Cardiac fibroblast (primary cell): ENCODE measurements around the gene WNK2.

Source experiments
- DNase-seq, 2 donors: peaks; one replicate each; pipeline versions ENCODE4 v3.0.0 to v3.0.0-alpha.2; 2010; ENCODE audit warnings: low read depth in 2 of 2
- H3K4me3 ChIP-seq, 2 donors: replicated peaks in 1 of 2; 1 replicate in 1 of 2; 2 replicates in 1 of 2; pipeline ENCODE4 v1.5.1; 2011; ENCODE audit warnings: low read depth in 2 of 2, low read length in 2 of 2, mild to moderate bottlenecking in 2 of 2, moderate library complexity in 1 of 2
- CTCF ChIP-seq: IDR thresholded peaks from one replicate; pipeline ENCODE4 v1.5.1; 2011; ENCODE audit warnings: low read depth, mild to moderate bottlenecking, low read length, inconsistent platforms

WNK2 gene

GRCh38 chr9:93207326-93207814 is 23.4 kb downstream of the WNK2 start:
- peak; percentile 48 to 73 for DNase-seq
- H3K4me3 ChIP-seq = no peak overlapping the region

GRCh38 chr9:93207860-93208734 is 24.2 kb downstream of the WNK2 start:
- no peak for TF ChIP-seq CTCF
- no peak overlapping the region for H3K4me3 ChIP-seq
- no peak for DNase-seq

More at GRCh38 chr9:93207326-93207814, 23.4 kb downstream of the WNK2 start:
- TF ChIP-seq CTCF = no peak

GRCh38 chr9:93209097-93209496 is 25.2 kb downstream of the WNK2 start:
- DNase-seq = no peak
- TF ChIP-seq CTCF = no peak
- no peak overlapping the region for H3K4me3 ChIP-seq

DNA sequence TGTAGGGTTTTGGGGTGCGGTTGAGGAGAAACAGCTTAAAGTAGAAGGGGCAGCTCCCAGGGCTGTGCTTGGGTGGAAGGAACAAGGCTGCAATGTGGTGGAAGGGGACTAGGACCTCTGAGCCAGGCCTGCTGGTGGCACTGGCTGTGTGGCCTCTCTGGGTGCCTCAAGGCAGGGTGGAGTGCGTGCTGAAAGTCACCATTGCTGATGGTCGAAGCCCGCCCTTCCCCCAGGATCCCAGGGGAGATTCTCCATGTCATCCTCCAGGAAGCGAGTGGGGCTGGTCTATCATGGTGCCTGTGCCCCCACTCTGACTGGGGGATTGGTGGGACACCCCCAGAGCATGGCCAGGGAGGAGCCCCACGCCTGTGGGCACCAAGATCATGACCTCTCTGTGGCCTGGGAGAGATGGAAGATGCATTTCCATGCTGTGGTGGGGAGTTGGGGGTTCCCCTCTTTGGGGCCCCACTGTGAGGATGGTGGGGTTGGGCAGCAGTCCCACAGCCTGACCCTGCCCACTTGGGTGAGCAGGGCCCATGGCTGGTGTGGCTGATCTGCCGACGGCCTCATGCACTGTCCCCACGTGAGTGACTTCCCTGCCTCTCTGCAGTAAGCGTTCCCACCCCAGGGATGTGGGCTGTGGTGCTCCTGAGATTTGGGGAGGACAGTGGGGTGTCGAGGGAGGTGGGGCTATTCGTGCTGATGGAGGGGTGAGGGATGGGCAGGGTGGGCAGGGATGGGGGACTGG is 25.8 kb downstream of the WNK2 start:
- no peak overlapping the region for H3K4me3 ChIP-seq
- TF ChIP-seq CTCF = no peak
- DNase-seq = no peak

DNA sequence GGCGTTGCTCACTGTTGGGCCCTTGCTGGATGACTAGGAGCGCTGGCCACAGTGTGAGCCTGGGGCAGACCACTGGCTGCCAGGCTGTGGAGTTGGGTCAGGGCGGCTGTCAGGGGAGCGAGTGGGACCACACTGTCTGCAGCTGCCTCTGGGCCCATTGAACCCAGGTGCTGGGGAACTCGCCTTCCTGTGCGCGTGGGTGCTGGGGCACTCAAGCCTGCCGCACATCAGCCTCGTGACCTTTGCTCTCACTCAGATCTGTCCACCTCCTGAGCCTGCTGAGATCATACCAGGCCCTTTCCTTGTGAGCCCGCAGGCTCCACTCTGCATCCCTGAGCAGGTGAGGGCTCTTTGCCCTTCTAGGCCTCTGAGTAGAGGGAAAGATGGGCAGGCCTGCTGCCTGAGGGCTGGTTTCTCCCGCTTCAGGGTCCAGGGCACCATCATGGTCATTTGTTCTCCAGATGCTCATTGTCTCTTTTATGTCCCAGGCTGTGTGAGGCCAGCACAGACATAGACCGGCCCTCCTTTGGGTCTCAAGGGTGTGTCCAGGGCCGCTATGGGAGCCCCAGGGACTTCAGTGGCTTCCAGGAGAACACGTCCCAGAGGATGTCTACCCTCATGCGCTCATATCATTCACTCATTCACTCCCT is 26.5 kb downstream of the WNK2 start:
- DNase-seq = no peak
- H3K4me3 ChIP-seq = no peak overlapping the region
- TF ChIP-seq CTCF = no peak

- no peak for TF ChIP-seq CTCF
- no peak for DNase-seq
- H3K4me3 ChIP-seq = no peak overlapping the region
Measured at GRCh38 chr9:93210974-93211653, 27.2 kb downstream of the WNK2 start.
